GM21423 (cell line): Measurements from ENCODE around the gene SALL4.
"Not testable (repeated sequence)": the region's sequence is repeated elsewhere in the genome, so short reads cannot be mapped to it uniquely, and the experiment has no call there.

Source experiments
- ATAC-seq: cut with Tn5 transposase; IDR thresholded peaks from one replicate; pipeline ENCODE4 v1.9.1; 2021; ENCODE audit warnings: mild to moderate bottlenecking, moderate library complexity; ENCODE audit not compliant: unreplicated experiment

The SALL4 gene

DNA sequence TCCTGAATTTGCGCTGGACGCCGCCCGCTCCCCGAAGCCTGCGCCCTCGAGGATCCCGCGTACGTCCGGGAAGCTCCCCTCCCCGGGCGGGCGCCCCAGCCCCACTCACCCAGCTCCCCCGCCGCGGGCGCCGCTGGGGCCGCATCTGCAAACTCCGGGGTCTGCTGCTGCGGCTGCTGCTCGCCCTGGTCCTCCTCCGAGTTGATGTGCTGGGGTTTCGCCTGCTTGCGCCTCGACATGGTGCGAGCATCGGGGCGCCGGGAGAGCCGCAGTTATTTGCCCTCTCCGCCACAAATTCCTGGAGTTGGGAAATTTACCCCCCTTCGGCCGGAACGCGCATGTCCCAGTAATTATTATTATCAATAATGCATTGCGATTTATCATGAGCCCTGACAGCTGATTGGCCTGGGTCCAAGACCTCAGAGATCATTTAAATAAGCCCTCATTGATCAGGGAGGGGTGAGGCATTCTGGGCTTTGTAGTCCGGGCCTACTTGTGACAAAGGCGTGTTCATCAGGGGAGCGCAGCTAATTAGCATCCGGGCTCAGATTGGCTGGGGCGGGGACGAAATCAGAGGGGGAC is at the start of gene SALL4:
TSS of gene SALL4 (minus strand) at position 352 of the 582 bp plus-strand sequence. CDS start at position 239, 113 bp downstream.
- ATAC-seq: no peak

DNA sequence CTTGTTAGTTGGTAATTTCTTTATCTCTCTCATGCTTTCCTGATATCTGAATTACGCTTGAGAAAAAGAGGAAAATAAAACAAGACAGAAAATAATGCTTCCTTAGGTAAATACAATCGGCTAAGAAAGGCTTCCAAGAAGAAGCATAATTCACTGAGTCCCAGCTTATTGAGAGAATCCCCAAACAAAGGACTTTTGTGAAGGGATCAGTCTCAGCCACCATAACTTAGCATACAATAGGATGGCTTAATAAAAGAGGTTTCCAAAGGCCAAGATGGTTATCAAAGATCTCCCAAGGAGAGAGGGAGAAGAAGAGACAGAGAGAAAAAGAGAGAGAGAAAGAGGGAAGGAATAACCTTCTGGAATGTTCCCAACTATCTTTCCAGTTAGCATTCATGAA is 46.0 kb upstream of the SALL4 start:
- no peak for ATAC-seq

GRCh38 chr20:51840865-51841264 is 38.5 kb upstream of the SALL4 start:
- ATAC-seq: no peak

GRCh38 chr20:51837876-51838420 is 35.6 kb upstream of the SALL4 start:
- no peak for ATAC-seq

GRCh38 chr20:51837436-51837835 is 35.1 kb upstream of the SALL4 start:
- ATAC-seq: no peak

- ATAC-seq: no peak
Measured at GRCh38 chr20:51833326-51833725, 31.0 kb upstream of the SALL4 start.

- ATAC-seq: no peak
Measured at GRCh38 chr20:51832276-51832675, 30.0 kb upstream of the SALL4 start.

- ATAC-seq: no peak
Measured at GRCh38 chr20:51831866-51832265, 29.5 kb upstream of the SALL4 start.

DNA sequence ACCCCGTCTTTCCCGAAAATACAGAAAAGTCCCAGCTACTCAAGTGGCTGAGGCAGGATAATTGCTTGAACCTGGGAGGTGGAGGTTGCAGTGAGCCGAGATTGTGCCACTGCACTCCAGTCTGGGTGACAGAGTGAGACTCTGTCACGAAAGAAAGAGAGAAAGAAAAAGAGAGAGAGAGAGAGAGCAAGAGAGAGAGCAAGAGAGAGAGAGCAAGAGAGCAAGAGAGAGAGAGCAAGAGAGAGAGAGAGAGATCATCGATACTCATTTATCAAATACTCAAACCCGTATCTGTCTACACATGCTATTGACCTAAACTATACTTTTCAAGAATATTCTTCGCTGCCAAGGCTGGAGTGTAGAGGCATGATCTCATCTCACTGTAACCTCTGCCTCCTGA is 28.2 kb upstream of the SALL4 start:
- no peak for ATAC-seq

DNA sequence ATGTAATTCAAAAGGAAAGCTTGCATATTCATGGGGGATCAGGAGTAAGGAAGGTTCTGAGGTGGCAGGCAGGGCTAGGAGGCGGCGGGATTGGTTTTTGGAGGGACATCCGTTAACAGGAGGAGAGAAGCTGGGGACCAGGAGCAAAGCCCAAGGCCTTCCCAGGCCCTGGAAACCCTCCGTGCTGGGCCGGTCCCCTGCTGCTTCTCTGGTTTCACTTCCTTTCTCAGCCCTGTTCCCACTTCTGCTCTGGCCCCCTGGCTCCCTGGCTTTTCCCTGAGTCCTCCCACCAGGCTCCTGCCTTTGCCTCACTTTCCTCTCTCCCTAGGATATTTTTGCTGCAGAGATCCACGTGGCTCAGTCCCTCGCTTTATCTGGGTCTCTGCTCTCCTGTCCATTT is 26.4 kb upstream of the SALL4 start:
- no peak for ATAC-seq

DNA sequence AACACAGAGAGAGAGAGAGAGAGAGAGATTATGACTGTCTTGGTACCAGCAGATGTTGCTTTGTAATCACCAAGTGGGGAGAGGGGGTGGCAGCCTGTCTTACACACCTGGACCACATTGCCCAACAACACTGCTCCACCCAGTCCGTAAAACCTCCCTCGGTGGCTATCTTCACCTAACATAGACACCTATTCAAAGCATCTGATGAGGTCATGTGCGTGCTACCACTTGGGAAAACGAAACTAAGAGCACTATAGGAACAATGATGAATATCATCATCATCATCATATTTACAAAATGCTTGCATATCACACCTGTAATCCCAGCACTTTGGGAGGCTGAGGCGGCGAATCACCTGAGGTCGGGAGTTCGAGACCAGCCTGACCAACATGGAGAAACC is 24.1 kb upstream of the SALL4 start:
- ATAC-seq: no peak

DNA sequence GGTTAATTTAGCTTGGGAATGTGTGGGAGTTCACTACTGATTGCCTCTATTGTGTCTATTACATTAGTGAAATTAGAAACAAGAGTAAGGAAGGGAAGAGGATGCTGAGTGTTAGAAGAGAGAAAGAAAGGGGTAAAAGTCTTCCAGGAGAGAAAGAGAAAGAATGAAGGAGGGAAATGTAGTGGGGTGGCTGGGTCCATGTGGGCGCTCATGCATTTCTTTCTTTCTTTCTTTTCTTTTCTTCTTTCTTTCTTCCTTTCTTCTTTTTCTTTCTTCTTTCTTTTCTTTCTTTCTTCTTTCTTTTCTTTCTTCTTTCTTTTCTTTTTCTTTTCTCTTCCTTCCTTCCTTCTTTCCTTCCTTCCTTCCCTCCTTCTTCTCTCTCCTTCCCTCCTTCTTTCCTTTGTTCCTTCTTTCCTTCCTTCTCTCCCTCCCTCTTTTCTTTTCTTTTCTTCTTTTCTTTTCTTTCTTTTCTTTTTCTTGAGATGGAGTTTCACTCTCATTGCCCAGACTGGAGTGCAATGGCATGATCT is 16.2 kb upstream of the SALL4 start:
- no peak for ATAC-seq

DNA sequence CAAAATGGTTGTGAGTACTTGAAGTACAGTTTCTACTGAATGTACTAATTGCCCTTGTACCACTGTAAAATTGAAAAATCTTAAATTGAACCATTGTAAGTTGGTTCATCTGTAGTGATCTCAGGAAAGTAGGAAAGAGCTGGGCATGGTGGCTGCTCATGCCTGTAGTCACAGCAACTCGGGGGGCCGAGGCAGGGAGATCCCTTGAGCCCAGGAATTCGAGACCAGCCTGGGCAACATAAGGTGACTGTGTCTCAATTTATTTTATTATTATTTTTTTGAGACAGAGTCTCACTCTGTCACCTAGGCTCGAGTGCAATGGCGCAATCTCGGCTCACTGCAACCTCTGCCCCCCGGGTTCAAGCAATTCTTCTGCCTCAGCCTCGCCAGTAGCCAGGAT is 14.5 kb upstream of the SALL4 start:
- not testable (repeated sequence) for ATAC-seq

- no peak for ATAC-seq
Measured at GRCh38 chr20:51815383-51816076, 13.2 kb upstream of the SALL4 start.

DNA sequence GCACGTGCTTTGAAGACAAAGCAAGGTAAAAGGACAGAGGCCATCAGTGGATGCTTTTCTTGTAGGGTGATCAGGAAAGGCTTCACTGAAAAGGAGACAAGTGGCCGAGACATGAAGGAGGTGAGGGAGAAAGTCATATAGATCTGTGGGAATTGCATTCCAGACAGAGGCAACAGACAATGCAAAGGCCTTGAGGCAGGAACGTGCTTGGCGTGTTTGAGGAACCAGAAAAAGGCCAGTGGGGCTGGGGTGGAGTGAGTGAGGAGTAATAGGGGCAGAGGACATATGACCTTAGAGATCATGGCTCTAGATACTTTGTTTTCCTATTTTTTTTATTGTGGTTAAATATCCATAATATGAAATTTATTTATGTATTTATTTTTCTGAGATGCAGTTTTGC is 10.5 kb upstream of the SALL4 start:
- no peak for ATAC-seq

DNA sequence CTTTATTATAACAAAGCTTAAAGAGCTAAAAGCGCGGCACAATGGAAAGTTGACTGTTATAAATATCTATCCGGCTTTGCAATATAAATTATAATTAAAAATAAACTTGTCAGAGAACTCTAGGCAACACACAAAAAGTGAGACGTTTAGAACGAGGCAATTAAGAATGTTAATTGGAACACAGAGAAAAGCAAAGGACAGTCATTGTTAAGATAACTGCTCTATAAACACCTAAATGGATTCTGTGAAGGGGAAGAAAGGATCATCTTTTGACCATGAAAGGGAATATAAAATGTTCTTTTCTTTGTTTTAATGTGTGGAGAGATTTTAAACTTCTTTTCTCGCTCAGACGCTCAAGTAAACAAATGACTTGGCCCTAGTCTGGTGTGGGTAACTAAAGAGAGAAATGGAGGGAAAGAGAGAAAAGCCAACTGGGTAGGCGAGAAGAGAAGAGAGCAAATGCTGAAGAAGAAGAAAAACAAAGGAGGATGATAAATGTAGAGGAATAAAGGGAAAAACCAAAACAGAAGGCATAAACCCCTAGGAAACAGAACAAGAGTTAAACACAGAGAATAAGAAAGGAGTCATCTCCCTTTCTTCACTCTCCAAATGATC is 9.3 kb upstream of the SALL4 start:
- no peak for ATAC-seq

DNA sequence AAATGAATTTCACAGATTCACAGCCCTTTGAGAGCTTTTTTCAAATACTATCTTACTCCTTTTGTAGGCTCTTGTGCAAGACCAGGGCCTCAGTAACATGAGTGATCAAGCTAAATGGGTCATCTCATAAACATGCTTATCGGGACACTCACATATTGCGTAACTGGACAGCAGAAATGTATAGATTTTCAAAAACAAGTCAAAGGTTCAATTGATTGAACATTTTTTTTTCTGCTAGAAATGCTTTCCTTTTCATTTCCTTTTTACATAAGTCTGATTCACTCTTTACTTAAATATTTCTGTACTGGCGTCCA is 8.7 kb upstream of the SALL4 start:
- ATAC-seq: no peak

DNA sequence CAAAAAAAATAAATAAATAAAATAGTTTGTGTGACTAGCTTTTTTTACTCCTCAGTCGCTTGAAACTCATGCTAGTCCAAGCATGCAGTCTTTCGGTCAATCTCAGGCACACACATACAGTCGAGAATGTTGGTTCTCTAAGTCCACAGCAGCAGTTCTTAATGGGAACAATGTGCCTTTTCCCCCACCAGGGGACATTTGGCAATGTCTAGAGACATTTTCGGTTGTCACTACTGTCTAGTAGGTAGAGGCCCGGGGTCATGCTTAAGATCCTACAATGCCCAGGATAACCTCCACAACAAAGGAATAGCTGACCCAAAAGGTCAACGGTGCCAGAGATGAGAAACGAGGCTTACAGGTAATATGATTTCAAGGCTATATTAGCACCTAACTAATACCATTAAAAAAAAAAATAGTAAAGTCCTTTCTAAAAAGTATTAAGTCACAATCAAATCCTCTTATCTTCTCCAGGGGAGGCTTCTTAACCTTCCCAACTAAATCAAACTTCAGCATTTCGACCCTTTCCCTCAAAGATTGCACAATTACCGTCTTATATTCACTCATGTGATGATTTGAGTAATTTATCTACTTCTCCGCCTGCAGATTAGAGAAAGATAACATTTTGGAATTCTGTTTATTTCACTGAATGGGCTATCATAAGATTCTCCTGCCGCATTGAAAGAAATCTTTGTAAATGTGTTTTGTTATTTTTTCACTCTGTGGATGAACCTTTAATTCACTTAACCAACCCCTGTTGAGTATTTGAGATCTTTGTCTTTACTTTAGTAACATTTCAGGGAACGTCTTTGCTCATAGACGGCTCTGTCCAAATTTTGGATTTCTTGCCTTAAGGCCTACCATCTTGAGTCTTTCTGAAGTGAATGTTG is 8.1 kb upstream of the SALL4 start:
- ATAC-seq: no peak

- ATAC-seq: no peak
Measured at GRCh38 chr20:51807720-51808250, 5.5 kb upstream of the SALL4 start.

- no peak for ATAC-seq
Measured at GRCh38 chr20:51804754-51805153, 2.4 kb upstream of the SALL4 start.
